IMR-90 (cell line): ENCODE measurements around the gene PRKAR1A. TPM values are rescaled to one million over a fixed set of nuclear protein-coding genes. Genes with fewer than 3 reads are reported as not detected.

Source experiments
- ATAC-seq: fragments of 200-7000 bp; cut with Tn5 transposase; 2 replicates; pipeline ENCODE4 v1.9.1; 2020; ENCODE audit warnings: low read depth, mild to moderate bottlenecking, moderate library complexity
- BruUV-seq: library from RNA; stranded (reverse); fragments of 400-500 nt; replicated peaks from 2 replicates; lab custom pipeline; 2021; lab: Mats Ljungman, UMichigan
- CTCF ChIA-PET: fragments of 300-600 bp; formaldehyde crosslinking; extraction: SDS; loops from one replicate; lab custom pipeline; 2021; ENCODE audit warnings: antibody characterized with exemption; lab: Yijun Ruan, JAX
- POLR2A ChIA-PET: fragments of 300-600 bp; sonication (Branson Sonifier 250); formaldehyde crosslinking; loops from one replicate; lab custom pipeline; 2022; ENCODE audit warnings: antibody characterized with exemption; ENCODE audit not compliant: unreplicated experiment; lab: Charles Lee
- DNase-seq: peaks from one replicate; pipeline ENCODE4 v3.0.0; 2013
- H2AFZ ChIP-seq: replicated peaks from 2 replicates; pipeline ENCODE3; 2013; ENCODE audit warnings: low read length, mild to moderate bottlenecking; ENCODE audit not compliant: poor library complexity
- H2AK5ac ChIP-seq: 2 replicates; pipeline ENCODE4 v1.6.1; 2013; ENCODE audit warnings: low read depth, low read length, inconsistent platforms
- H2AK9ac ChIP-seq: replicated peaks from 2 replicates; pipeline ENCODE3; 2013; ENCODE audit warnings: mild to moderate bottlenecking, low read depth, low read length, moderate library complexity; ENCODE audit not compliant: poor library complexity
- H2BK120ac ChIP-seq: 2 replicates; pipeline ENCODE4 v1.6.1; 2013; ENCODE audit warnings: low read depth, low read length, inconsistent platforms
- H2BK15ac ChIP-seq: 3 replicates; pipeline ENCODE4 v1.6.1; 2013; ENCODE audit warnings: low read depth, low read length, inconsistent platforms
- H2BK20ac ChIP-seq: 2 replicates; pipeline ENCODE4 v1.6.1; 2013; ENCODE audit warnings: low read depth, mild to moderate bottlenecking, inconsistent platforms, low read length, moderate library complexity
- H2BK5ac ChIP-seq: 2 replicates; pipeline ENCODE4 v1.6.1; 2013; ENCODE audit warnings: mild to moderate bottlenecking, low read depth, low read length, inconsistent platforms; ENCODE audit not compliant: poor library complexity, severe bottlenecking
- H3K14ac ChIP-seq: replicated peaks from 2 replicates; pipeline ENCODE4 v1.6.1; 2013; ENCODE audit warnings: low read depth, low read length, inconsistent platforms
- H3K18ac ChIP-seq: 2 replicates; pipeline ENCODE4 v1.6.1; 2013; ENCODE audit warnings: low read depth, low read length, control low read depth
- H3K23ac ChIP-seq: 2 replicates; pipeline ENCODE4 v1.6.1; 2013; ENCODE audit warnings: low read depth, low read length, inconsistent platforms
- H3K27ac ChIP-seq: 2 replicates; pipeline ENCODE4 v1.5.1; 2013; ENCODE audit warnings: mild to moderate bottlenecking, control low read depth, low read length; ENCODE audit not compliant: insufficient read depth
- H3K27me3 ChIP-seq: 2 replicates; pipeline ENCODE4 v1.6.1; 2013; ENCODE audit warnings: low read length; ENCODE audit not compliant: control insufficient read depth, insufficient read depth
- H3K36me3 ChIP-seq: 2 replicates; pipeline ENCODE4 v1.6.1; 2013; ENCODE audit warnings: low read length, mixed read lengths; ENCODE audit not compliant: control insufficient read depth, insufficient read depth
- H3K4ac ChIP-seq: 2 replicates; pipeline ENCODE4 v1.6.1; 2013; ENCODE audit warnings: low read depth, low read length, inconsistent platforms
- H3K4me1 ChIP-seq: 2 replicates; pipeline ENCODE4 v1.6.1; 2013; ENCODE audit warnings: low read length, mixed read lengths; ENCODE audit not compliant: control insufficient read depth, insufficient read depth
- H3K4me2 ChIP-seq: 2 replicates; pipeline ENCODE4 v1.6.1; 2013; ENCODE audit warnings: low read depth, mild to moderate bottlenecking, control low read depth, low read length, moderate library complexity
- H3K4me3 ChIP-seq: 2 replicates; pipeline ENCODE4 v1.5.1; 2013; ENCODE audit warnings: low read depth, mild to moderate bottlenecking, control low read depth, low read length, moderate library complexity; ENCODE audit not compliant: insufficient read depth
- H3K56ac ChIP-seq: 2 replicates; pipeline ENCODE4 v1.6.1; 2013; ENCODE audit warnings: low read length, inconsistent platforms; ENCODE audit not compliant: insufficient read depth; ENCODE audit errors: extremely low read depth
- H3K79me1 ChIP-seq, 2 experiments: 2 replicates each; pipeline ENCODE4 v1.6.1; 2013; ENCODE audit warnings: low read length in 2 of 2, inconsistent platforms in 1 of 2, low read depth in 1 of 2
- H3K9ac ChIP-seq: 2 replicates; pipeline ENCODE4 v1.6.1; 2013; ENCODE audit warnings: low read depth, low read length, control low read depth
- H3K9me1 ChIP-seq: 2 replicates; pipeline ENCODE4 v1.6.1; 2013; ENCODE audit warnings: low read length, inconsistent platforms; ENCODE audit not compliant: insufficient read depth
- H3K9me3 ChIP-seq: 2 replicates; pipeline ENCODE4 v1.6.1; 2013; ENCODE audit warnings: low read length; ENCODE audit not compliant: control insufficient read depth, insufficient read depth
- H4K20me1 ChIP-seq: 2 replicates; pipeline ENCODE4 v1.6.1; 2013; ENCODE audit warnings: low read length, inconsistent platforms; ENCODE audit not compliant: insufficient read depth
- H4K5ac ChIP-seq: 2 replicates; pipeline ENCODE4 v1.6.1; 2013; ENCODE audit warnings: mild to moderate bottlenecking, low read depth, low read length, control low read depth
- H4K8ac ChIP-seq, 2 experiments: 2 replicates each; pipeline ENCODE4 v1.6.1; 2013; ENCODE audit warnings: low read depth in 2 of 2, low read length in 2 of 2, control low read depth in 1 of 2, inconsistent platforms in 1 of 2
- H4K91ac ChIP-seq: 2 replicates; pipeline ENCODE4 v1.6.1; 2013; ENCODE audit warnings: low read depth, low read length, inconsistent platforms; ENCODE audit not compliant: insufficient read depth
- BHLHE40 ChIP-seq: fragments of 150-350 bp; IDR thresholded peaks from 2 replicates; pipeline ENCODE4 v1.6.1; 2016; ENCODE audit warnings: mild to moderate bottlenecking, low read depth, low read length
- CHD1 ChIP-seq: IDR thresholded peaks from 2 replicates; pipeline ENCODE4 v1.6.1; 2012; ENCODE audit warnings: low read depth, low read length, improper control_type of control experiment
- CTCF ChIP-seq: conservative IDR thresholded peaks from 2 replicates; pipeline ENCODE4 v1.5.1; 2012; ENCODE audit warnings: mild to moderate bottlenecking, low read depth, low read length, improper control_type of control experiment
- MAZ ChIP-seq: IDR thresholded peaks from 2 replicates; pipeline ENCODE4 v1.6.1; 2012; ENCODE audit warnings: low read depth, mild to moderate bottlenecking, low read length, improper control_type of control experiment, moderate library complexity, borderline replicate concordance
- MXI1 ChIP-seq: IDR thresholded peaks from 2 replicates; pipeline ENCODE4 v1.6.1; 2012; ENCODE audit warnings: low read depth, mild to moderate bottlenecking, low read length, moderate library complexity, borderline replicate concordance
- WGBS, 2 experiments: methylation state at CpG; one replicate each; pipeline versions ENCODE4 v1.1.5 to v1.1.7; 2013; ENCODE audit warnings: missing lambda C conversion rate in 2 of 2; ENCODE audit not compliant: insufficient read length in 1 of 2; ENCODE audit errors: extremely low coverage in 2 of 2; 5-methylcytosine and 5-hydroxymethylcytosine counted together
- dilution Hi-C: fragments of 300-500 bp; cut with HindIII; formaldehyde crosslinking; loops from one replicate; pipeline ENCODE4 v1.14.3; 2018; ENCODE audit warnings: low sequenced_read_pairs; ENCODE audit not compliant: unreplicated experiment
- in situ Hi-C: fragments of 300-500 bp; cut with MboI; formaldehyde crosslinking; loops from 3 replicates; pipeline ENCODE4 v1.14.3; 2019; ENCODE audit warnings: low sequenced_read_pairs, inconsistent platforms, mixed read lengths
- intact Hi-C: fragments of 100-400 bp; cut with micrococcal nuclease; formaldehyde crosslinking; loops from 2 replicates; pipeline ENCODE4 v1.10.0; 2022
- polyA plus RNA-seq, 3 experiments: library from polyadenylated mRNA; depleted of rRNA; stranded (reverse); fragments of >200 nt; gene quantifications; 2 replicates each; pipeline ENCODE4 v1.2.3, GENCODE V29; 2012; ENCODE audit warnings: low replicate concordance in 1 of 3
- total RNA-seq: library from RNA; depleted of rRNA; stranded (reverse); fragments of >200 nt; gene quantifications from 2 replicates; pipeline ENCODE4 v1.2.3, GENCODE V29; 2012

Gene PRKAR1A
- total and polyA plus RNA-seq, 2 of the 4 experiments (the other 2 are of a cell fraction) = 145 to 256 TPM

- Histone ChIP-seq H4K5ac (no peak overlapping the region), H2AK5ac (no peak overlapping the region), H2BK5ac (no peak overlapping the region), H2BK120ac (no peak overlapping the region), H2BK20ac (no peak overlapping the region), H4K8ac (no peak overlapping the region), H3K9ac (no peak overlapping the region), H3K4me2 (no peak overlapping the region), H3K79me1 (no peaks in the 10 kb centered on the region), H3K27me3 (peaks cover 6% of the 10 kb centered on the region), H3K14ac (no peak overlapping the region), H2BK15ac (no peak overlapping the region), H3K56ac (no peak overlapping the region), H3K9me1 (no peaks in the 10 kb centered on the region), H4K20me1 (no peaks in the 10 kb centered on the region), H3K4me3 (no peak overlapping the region), H2AFZ (no peak overlapping the region), H3K4ac (no peak overlapping the region), H2AK9ac (no peak overlapping the region), H4K91ac (no peak overlapping the region), H3K27ac (no peak overlapping the region), H3K9me3 (no peaks in the 10 kb centered on the region), H3K36me3 (no peaks in the 10 kb centered on the region), H3K23ac (no peak overlapping the region), H3K4me1 (no peaks in the 10 kb centered on the region), H3K18ac (no peak overlapping the region)
- BruUV-seq = no TSS peak
- no peak for ATAC-seq
- ChIA-PET POLR2A (no interaction called here), CTCF (no interaction called here)
- in situ Hi-C loops (no loop called here), intact Hi-C loops (no loop called here), dilution Hi-C loops (no loop called here)
- 20% methylated on average over 1 of the region's 3 CpGs; no CpG with 5 or more reads in 1 of the 2 experiments for WGBS, 2 experiments
- no peak for DNase-seq
- TF ChIP-seq BHLHE40 (no peak), CTCF (no peak), MXI1 (no peak), CHD1 (no peak), MAZ (no peak)
Observed at GRCh38 chr17:68565661-68566441, 53.6 kb downstream of the PRKAR1A start.
